ENCODE data around the gene NR1H4. TPM values are rescaled to one million over a fixed set of nuclear protein-coding genes. Genes with fewer than 3 reads are reported as not detected.

NR1H4 gene
- total and polyA plus RNA-seq, 9 of the 15 experiments (the other 6 are each of a cell fraction or from before 2014, with no cell fraction given): 0.03 TPM; not detected in 8

DNA sequence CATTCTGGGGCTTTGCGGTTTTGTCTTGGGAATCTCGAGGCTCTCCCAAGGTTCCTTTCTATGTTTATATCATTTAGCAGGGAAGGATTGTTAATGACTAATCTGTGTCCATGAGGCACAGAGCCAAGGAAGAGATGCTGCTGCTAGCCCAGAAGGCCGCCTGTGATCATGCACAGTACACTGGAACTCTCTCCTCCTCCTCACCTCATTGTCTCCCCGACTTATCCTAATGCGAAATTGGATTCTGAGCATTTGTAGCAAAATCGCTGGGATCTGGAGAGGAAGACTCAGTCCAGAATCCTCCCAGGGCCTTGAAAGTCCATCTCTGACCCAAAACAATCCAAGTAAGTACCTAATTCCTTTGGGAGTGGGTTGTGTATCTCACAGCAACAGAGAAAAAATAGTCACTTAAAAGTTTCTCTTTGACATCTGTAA is at the start of gene NR1H4 (continued):
- TF ChIP-seq ZNF444 (CRISPR knock-in tag; IDR thresholded peaks at IDR 0.05): no peak

DNA sequence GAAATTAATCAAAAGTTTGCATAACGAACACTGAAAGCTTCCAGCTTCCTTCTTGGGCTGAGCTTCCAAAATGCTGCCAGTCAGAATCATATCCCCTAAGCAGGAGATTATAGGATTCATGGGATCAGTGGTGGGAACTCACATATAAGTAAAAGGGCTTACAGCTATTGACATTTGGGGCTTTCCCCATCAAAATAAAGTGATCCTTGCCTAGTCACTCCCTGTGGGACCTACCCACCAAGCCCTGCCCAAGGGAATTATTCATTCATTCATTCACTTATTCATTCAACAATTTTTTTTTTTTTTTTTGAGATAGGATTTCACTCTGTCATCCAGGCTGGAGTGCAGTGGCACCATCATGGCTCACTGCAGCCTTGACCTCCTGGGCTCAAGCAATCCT is 47.5 kb upstream of the NR1H4 start:
- H2AFZ ChIP-seq (ENCODE audit: low read depth, low read length): no peak overlapping the region
- H3K36me3 ChIP-seq (ENCODE audit: control insufficient read depth, insufficient read depth, low read length): no peaks in the 10 kb centered on the region
- no peak overlapping the region for H3K4me3 ChIP-seq
- BruUV-seq (replicated peaks): no TSS peak
- ChIA-PET CTCF (ENCODE audit: low intra/inter-chr PET ratio) (no interaction called here), POLR2A (no interaction called here)
- no peaks in the 10 kb centered on the region for H3K9me3 ChIP-seq (replicated peaks; ENCODE audit: control insufficient read depth, insufficient read depth, low read depth, low read length)
- intact Hi-C loops (cut with micrococcal nuclease): no loop called here
- no peaks in the 10 kb centered on the region for H3K27me3 ChIP-seq (ENCODE audit: control insufficient read depth in 2 of 2, insufficient read depth in 2 of 2, low read length in 2 of 2)
- no peak overlapping the region for H3K4me2 ChIP-seq (ENCODE audit: insufficient read depth, low read length)
- H3K79me2 ChIP-seq (ENCODE audit: control insufficient read depth, insufficient read depth, low read length): no peaks in the 10 kb centered on the region
- H4K20me1 ChIP-seq (replicated peaks; ENCODE audit: control insufficient read depth, insufficient read depth, low read length): no peaks in the 10 kb centered on the region
- DNase-seq (ENCODE audit: extremely low read depth in 1 of 4, low spot score in 3 of 4): no peak
- H3K4me1 ChIP-seq (replicated peaks in 1 of 2; ENCODE audit: control insufficient read depth in 2 of 2, insufficient read depth in 2 of 2, low read length in 2 of 2): no peaks in the 10 kb centered on the region
- no peaks in the 10 kb centered on the region for H3K9me1 ChIP-seq (ENCODE audit: control insufficient read depth, insufficient read depth, low read length)
- no peak overlapping the region for H3K9ac ChIP-seq (ENCODE audit: insufficient read depth in 1 of 2, low read depth in 2 of 2, low read length in 2 of 2)
- in situ Hi-C loops (cut with MboI): no loop called here
- TF ChIP-seq ZNF184 (CRISPR knock-in tag; IDR thresholded peaks at IDR 0.05) (no peak), ZNF436 (CRISPR knock-in tag; IDR thresholded peaks at IDR 0.05) (no peak), BRCA1 (IDR thresholded peaks at IDR 0.05) (no peak), BRCA1 (CRISPR knock-in tag; IDR thresholded peaks at IDR 0.05) (no peak), CC2D1A (IDR thresholded peaks at IDR 0.05) (no peak), POU5F1 (IDR thresholded peaks at IDR 0.05; ENCODE audit: borderline replicate concordance, low read depth, low read length, partially characterized antibody) (no peak), MTA2 (IDR thresholded peaks at IDR 0.05; ENCODE audit: low read depth) (no peak), FOXK1 (CRISPR knock-in tag; IDR thresholded peaks at IDR 0.05; ENCODE audit: borderline replicate concordance) (no peak), U2AF2 (optimal IDR thresholded peaks at IDR 0.05; ENCODE audit: low read depth, low read length) (no peak), RBM25 (IDR thresholded peaks at IDR 0.05; ENCODE audit: low read depth, low read length, severe bottlenecking) (no peak), ZNF583 (CRISPR knock-in tag; IDR thresholded peaks at IDR 0.05) (no peak)
- TF ChIP-seq, protein P1, sequence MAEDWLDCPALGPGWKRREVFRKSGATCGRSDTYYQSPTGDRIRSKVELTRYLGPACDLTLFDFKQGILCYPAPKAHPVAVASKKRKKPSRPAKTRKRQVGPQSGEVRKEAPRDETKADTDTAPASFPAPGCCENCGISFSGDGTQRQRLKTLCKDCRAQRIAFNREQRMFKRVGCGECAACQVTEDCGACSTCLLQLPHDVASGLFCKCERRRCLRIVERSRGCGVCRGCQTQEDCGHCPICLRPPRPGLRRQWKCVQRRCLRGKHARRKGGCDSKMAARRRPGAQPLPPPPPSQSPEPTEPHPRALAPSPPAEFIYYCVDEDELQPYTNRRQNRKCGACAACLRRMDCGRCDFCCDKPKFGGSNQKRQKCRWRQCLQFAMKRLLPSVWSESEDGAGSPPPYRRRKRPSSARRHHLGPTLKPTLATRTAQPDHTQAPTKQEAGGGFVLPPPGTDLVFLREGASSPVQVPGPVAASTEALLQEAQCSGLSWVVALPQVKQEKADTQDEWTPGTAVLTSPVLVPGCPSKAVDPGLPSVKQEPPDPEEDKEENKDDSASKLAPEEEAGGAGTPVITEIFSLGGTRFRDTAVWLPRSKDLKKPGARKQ (CRISPR knock-in tag; IDR thresholded peaks at IDR 0.05): no peak
- TF ChIP-seq, protein P2, sequence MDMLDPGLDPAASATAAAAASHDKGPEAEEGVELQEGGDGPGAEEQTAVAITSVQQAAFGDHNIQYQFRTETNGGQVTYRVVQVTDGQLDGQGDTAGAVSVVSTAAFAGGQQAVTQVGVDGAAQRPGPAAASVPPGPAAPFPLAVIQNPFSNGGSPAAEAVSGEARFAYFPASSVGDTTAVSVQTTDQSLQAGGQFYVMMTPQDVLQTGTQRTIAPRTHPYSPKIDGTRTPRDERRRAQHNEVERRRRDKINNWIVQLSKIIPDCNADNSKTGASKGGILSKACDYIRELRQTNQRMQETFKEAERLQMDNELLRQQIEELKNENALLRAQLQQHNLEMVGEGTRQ (CRISPR knock-in tag; IDR thresholded peaks at IDR 0.05): no peak
- TF ChIP-seq, protein P3, sequence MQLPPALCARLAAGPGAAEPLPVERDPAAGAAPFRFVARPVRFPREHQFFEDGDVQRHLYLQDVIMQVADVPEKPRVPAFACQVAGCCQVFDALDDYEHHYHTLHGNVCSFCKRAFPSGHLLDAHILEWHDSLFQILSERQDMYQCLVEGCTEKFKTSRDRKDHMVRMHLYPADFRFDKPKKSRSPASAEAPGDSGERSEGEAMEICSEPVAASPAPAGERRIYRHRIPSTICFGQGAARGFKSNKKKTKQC (CRISPR knock-in tag; IDR thresholded peaks at IDR 0.05): no peak
- WGBS (ENCODE audit: insufficient coverage, low coverage, missing lambda C conversion rate): 0% methylated on average over 1 of the region's 1 CpG
- no peak overlapping the region for H3K27ac ChIP-seq (ENCODE audit: extremely low read depth, low read depth, low read length)
- ATAC-seq: no peak
- FAIRE-seq: no peak

Data from K562 (cell line).